Bronchial smooth muscle cell (primary cell): ENCODE data around the gene SMPD3. TPM values are rescaled to one million over a fixed set of nuclear protein-coding genes. Genes with fewer than 3 reads are reported as not detected.

ENCODE experiments used
- total RNA-seq: library from RNA; depleted of rRNA; stranded (reverse); fragments of >200 nt; gene quantifications from 2 replicates; pipeline ENCODE4 v1.2.1, GENCODE V29; 2014

SMPD3 gene
- total RNA-seq = under 0.01 and 0.09 TPM in 2 replicates

GRCh38 chr16:68448360-68448970 is at the start of gene SMPD3:
Gene SMPD3 (minus strand): TSS chr16:68448508. CDS start chr16:68372181, 76,327 bp downstream.

GRCh38 chr16:68310774-68311511 is 137.4 kb downstream of the SMPD3 start, which contains the start of the genes PRMT7 and SLC7A6OS:
Gene PRMT7 (plus strand): TSS chr16:68311019. CDS start chr16:68315980, 4,961 bp downstream.
Gene SLC7A6OS (minus strand): TSS chr16:68310946. CDS start chr16:68310926, 20 bp downstream.

Other genes starting within 250 kb of the SMPD3 start
- gene ESRP2, start 212.4 kb downstream of the SMPD3 start, total RNA-seq = 0.09 and 0.16 TPM in 2 replicates
- gene PLA2G15, start 203.1 kb downstream of the SMPD3 start, total RNA-seq = 18.5 and 19.4 TPM in 2 replicates
- gene SLC7A6, start 184.0 kb downstream of the SMPD3 start, total RNA-seq = 7.4 and 10.2 TPM in 2 replicates
- gene SLC7A6OS, start 137.6 kb downstream of the SMPD3 start, total RNA-seq = 14.3 and 15.4 TPM in 2 replicates
- 53.6 and 72.7 TPM in 2 replicates for gene PRMT7, start 137.5 kb downstream of the SMPD3 start, total RNA-seq
- gene ZFP90, start 90.8 kb upstream of the SMPD3 start, total RNA-seq = 18.6 and 24.7 TPM in 2 replicates
- gene CDH3, start 196.8 kb upstream of the SMPD3 start, total RNA-seq = 0.16 and 1.3 TPM in 2 replicates